Erythroblast (primary cell): Measurements from ENCODE around the gene TSPOAP1.

Source experiments
- DNase-seq, 2 experiments: peaks; one replicate each; lab custom pipeline; 2025; lab: John Stamatoyannopoulos, UW
- GATA1 ChIP-seq: IDR thresholded peaks from 2 replicates; pipeline ENCODE4 v1.6.1; 2011; ENCODE audit warnings: low read depth, mild to moderate bottlenecking, control low read depth, low read length, moderate library complexity
- POLR2A ChIP-seq: IDR thresholded peaks from 2 replicates; pipeline ENCODE4 v1.6.1; 2011; ENCODE audit warnings: mild to moderate bottlenecking, low read length

Gene TSPOAP1

GRCh38 chr17:58310511-58311428, 17.8 kb downstream of the TSPOAP1 start:
- DNase-seq = no peak
- no peak for TF ChIP-seq GATA1
- no peak for TF ChIP-seq POLR2A

DNA sequence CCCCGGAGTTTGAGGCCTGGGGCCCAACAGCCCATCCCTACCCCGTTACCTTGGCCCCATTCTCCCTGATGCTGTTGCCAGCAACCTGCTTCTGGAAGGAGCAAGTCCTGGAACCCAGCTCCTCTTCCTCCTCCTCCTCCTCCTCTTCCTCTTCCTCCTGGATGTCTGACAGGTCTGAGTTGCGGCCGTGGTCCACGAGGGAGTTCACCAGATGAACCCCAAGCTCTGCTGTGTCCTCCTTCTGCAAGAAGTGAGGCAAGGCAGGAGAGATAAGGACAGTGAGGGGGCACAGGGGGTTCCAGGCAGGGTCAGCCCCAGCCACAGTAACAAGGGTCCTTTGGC, 18.7 kb downstream of the TSPOAP1 start:
- TF ChIP-seq POLR2A (no peak), GATA1 (no peak)

GRCh38 chr17:58308985-58309917, 19.3 kb downstream of the TSPOAP1 start:
- DNase-seq = no peak
- TF ChIP-seq GATA1 = no peak
- no peak for TF ChIP-seq POLR2A

More for the DNA sequence above, 18.7 kb downstream of the TSPOAP1 start:
- DNase-seq = no peak

DNA sequence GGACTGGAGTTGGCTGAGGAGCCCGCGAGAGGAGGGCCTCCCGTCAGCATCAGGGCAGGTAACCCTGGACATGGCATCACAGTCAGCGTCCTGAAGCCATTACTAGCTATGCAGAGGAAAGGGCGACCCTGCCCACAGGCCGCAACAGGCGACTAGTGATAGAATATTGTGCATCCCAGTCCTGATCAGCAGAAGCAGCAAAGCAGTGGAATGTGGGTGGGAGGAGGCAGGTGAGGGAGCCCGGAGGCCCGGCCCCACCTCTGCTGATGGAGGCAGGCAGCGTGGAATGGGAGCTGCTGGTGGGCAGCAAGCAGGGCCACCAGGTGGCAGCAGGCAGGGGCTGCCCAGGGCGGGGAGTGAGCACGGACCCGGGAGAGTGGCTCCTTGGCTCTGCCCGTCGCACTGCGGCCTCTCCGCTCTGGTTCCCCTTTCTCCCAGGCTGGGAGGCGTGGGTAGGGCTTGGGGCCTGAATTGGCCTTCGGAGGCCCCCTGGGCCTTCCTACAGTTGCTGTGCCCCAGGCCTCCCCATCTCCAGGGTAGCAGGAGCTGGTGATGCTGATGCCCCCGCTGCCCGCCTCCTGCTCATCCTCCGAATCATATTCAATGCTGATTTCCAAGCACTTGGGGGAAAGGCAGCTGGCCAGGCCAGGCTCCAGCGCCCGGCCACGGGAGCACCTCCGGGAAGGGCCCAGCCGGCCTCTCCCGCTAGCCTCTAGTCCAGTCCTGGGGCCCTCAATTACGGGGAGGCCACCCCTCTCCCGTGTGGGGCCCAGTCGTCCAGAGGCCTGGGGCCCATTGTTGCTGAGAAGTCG, 20.2 kb downstream of the TSPOAP1 start:
- TF ChIP-seq GATA1 (no peak), POLR2A (no peak)
- DNase-seq = peak; percentile 15 to 31

DNA sequence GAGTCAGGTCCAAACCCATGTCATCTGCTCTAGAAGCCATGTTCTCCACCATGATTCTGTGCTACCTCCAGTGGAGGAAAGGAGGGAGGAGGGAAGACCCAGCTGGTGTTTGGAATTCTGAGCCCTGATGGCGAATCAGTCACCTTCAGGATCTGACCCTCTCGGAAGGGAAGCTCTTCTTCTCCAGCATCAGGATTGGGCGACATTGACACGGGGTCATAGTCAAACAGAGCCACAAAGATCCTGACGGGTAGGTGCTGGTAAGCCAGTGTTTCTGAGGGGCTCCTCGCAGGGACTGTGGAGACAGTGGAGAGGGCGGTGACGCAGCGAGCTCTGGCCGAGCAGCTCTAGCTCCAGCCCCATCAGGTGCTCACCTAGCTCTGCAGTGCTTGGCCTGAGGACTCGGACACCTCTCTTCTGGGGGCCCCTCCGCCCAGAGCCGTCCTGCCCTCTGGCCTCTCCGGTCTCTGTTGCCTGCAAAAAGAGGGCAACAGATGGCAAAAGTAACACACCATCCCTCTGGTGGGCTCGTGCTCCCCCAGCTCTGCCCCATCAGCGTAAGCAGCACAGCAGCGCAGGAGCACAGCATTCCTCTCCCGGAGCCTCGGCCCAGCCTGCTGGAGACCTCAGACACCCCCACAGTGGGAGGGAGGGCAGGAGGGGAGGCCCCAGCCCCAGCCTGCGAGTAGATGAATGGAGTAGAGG, 21.0 kb downstream of the TSPOAP1 start:
- DNase-seq = no peak

GRCh38 chr17:58306131-58306951, 22.3 kb downstream of the TSPOAP1 start:
- TF ChIP-seq POLR2A = no peak
- TF ChIP-seq GATA1 = no peak
- no peak for DNase-seq

More for the DNA sequence above, 21.0 kb downstream of the TSPOAP1 start:
- TF ChIP-seq GATA1 = no peak
- no peak for TF ChIP-seq POLR2A

DNA sequence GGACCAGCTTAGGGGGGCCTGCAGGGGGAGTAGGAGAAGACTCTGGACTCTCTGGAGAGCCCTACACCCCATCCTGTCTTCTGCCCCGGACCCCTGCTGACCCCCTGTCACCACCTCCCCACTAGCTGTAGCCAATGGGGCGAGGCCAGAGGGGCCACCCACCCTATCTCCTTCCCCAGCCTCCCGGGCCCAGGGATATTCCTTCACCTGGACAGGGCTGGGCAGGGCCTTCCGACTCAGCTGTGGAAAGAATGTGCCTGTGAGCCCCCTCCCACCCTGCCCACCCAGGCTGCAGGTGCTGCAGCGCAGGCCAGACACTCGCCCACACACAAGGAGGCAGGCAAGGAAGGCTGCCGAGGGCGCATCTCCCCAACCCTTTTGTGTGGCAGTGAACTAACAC, 23.0 kb downstream of the TSPOAP1 start:
- DNase-seq = no peak
- TF ChIP-seq POLR2A = no peak
- TF ChIP-seq GATA1 = no peak

DNA sequence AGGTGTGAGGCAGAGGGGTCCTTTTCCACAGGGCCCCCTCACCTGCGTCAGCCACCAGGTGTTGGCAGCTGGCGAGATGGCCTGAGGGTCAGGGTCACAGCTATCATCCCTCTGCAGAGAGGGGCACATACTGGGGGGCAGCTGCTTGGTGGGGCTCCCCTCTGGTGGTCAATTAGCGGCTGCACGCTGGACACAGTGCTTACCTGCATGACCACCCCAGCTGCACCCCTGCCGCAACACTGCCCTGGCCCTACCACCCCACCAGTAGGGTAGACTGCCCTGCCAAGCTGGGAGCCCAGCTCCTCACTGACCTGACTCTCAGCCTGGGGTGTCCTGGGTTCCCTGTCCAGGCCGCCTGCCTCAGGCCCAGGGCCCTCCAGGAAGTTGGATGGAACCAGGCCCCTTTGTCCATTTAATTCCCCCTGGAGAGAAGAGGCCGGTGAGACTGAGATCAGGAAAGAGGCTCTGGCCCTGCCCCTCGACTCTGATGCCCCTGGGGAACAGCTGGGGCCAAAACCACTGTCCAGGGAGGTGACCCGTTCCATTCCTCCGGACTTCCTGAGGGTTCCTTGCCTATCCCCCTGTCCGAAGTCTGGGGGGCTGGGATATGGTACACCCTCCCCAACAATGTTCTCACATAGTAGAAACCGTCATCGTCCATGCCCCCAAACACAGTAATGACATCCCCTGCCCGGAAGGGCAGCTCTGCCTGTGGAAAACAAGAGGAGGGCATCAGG, 23.7 kb downstream of the TSPOAP1 start:
- TF ChIP-seq POLR2A (no peak), GATA1 (no peak)
- DNase-seq = no peak

- no peak for TF ChIP-seq POLR2A
- TF ChIP-seq GATA1 = no peak
- DNase-seq = peak; percentile 73 to 75
These were observed 24.4 kb downstream of the TSPOAP1 start for GRCh38 chr17:58303971-58304749.

- DNase-seq = no peak
- TF ChIP-seq POLR2A (no peak), GATA1 (no peak)
These were observed 25.5 kb downstream of the TSPOAP1 start for GRCh38 chr17:58302919-58303585.
